Measurements from ENCODE around the gene SORCS2. TPM values are rescaled to one million over a fixed set of nuclear protein-coding genes. Genes with fewer than 3 reads are reported as not detected.

Gene SORCS2
- total RNA-seq, 1 experiment from 2014 or later, result not detected

GRCh38 chr4:7507381-7507780 lies 315.0 kb downstream of the SORCS2 start:
- intact Hi-C loops (cut with micrococcal nuclease; ENCODE audit: unreplicated experiment), result no loop called here
- no TSS peak for BruUV-seq (replicated peaks)
- Mint-ChIP-seq H3K27ac (ENCODE audit: unreplicated experiment) (no peak overlapping the region), H3K4me1 (ENCODE audit: low read depth, unreplicated experiment) (no peaks in the 10 kb centered on the region), H3K27me3 (ENCODE audit: unreplicated experiment) (peaks cover 82% of the 10 kb centered on the region), H3K36me3 (ENCODE audit: insufficient read depth, unreplicated experiment) (no peaks in the 10 kb centered on the region), H3K9me3 (ENCODE audit: low read depth, unreplicated experiment) (no peaks in the 10 kb centered on the region), H3K4me3 (ENCODE audit: low read depth, unreplicated experiment) (no peak overlapping the region)
- no peak for TF ChIP-seq CTCF (IDR thresholded peaks at IDR 0.05; ENCODE audit: unreplicated experiment)
- no peak for DNase-seq
- CTCF ChIA-PET, result no interaction called here

GRCh38 chr4:7510066-7510465 lies 317.7 kb downstream of the SORCS2 start:
- CTCF ChIA-PET, result no interaction called here
- Mint-ChIP-seq H3K4me1 (ENCODE audit: low read depth, unreplicated experiment) (no peaks in the 10 kb centered on the region), H3K36me3 (ENCODE audit: insufficient read depth, unreplicated experiment) (no peaks in the 10 kb centered on the region), H3K27ac (ENCODE audit: unreplicated experiment) (no peak overlapping the region), H3K27me3 (ENCODE audit: unreplicated experiment) (peaks cover 79% of the 10 kb centered on the region), H3K9me3 (ENCODE audit: low read depth, unreplicated experiment) (no peaks in the 10 kb centered on the region), H3K4me3 (ENCODE audit: low read depth, unreplicated experiment) (no peak overlapping the region)
- intact Hi-C loops (cut with micrococcal nuclease; ENCODE audit: unreplicated experiment), result no loop called here
- no TSS peak for BruUV-seq (replicated peaks)
- no peak for TF ChIP-seq CTCF (IDR thresholded peaks at IDR 0.05; ENCODE audit: unreplicated experiment)
- no peak for DNase-seq

GRCh38 chr4:7510538-7510937 lies 318.2 kb downstream of the SORCS2 start:
- no peak for TF ChIP-seq CTCF (IDR thresholded peaks at IDR 0.05; ENCODE audit: unreplicated experiment)
- CTCF ChIA-PET, result no interaction called here
- DNase-seq, result no peak
- no peaks in the 10 kb centered on the region for H3K9me3 Mint-ChIP-seq (ENCODE audit: low read depth, unreplicated experiment)
- no peaks in the 10 kb centered on the region for H3K4me1 Mint-ChIP-seq (ENCODE audit: low read depth, unreplicated experiment)
- H3K27me3 Mint-ChIP-seq (ENCODE audit: unreplicated experiment), result peaks cover 76% of the 10 kb centered on the region
- BruUV-seq (replicated peaks), result no TSS peak
- H3K27ac Mint-ChIP-seq (ENCODE audit: unreplicated experiment), result no peak overlapping the region
- no peak overlapping the region for H3K4me3 Mint-ChIP-seq (ENCODE audit: low read depth, unreplicated experiment)
- no peaks in the 10 kb centered on the region for H3K36me3 Mint-ChIP-seq (ENCODE audit: insufficient read depth, unreplicated experiment)
- intact Hi-C loops (cut with micrococcal nuclease; ENCODE audit: unreplicated experiment), result no loop called here

- CTCF ChIA-PET, result no interaction called here
- no peak for DNase-seq
- Mint-ChIP-seq H3K4me3 (ENCODE audit: low read depth, unreplicated experiment) (no peak overlapping the region), H3K27me3 (ENCODE audit: unreplicated experiment) (peaks cover 84% of the 10 kb centered on the region), H3K36me3 (ENCODE audit: insufficient read depth, unreplicated experiment) (no peaks in the 10 kb centered on the region), H3K9me3 (ENCODE audit: low read depth, unreplicated experiment) (no peaks in the 10 kb centered on the region), H3K27ac (ENCODE audit: unreplicated experiment) (no peak overlapping the region), H3K4me1 (ENCODE audit: low read depth, unreplicated experiment) (no peaks in the 10 kb centered on the region)
- TF ChIP-seq CTCF (IDR thresholded peaks at IDR 0.05; ENCODE audit: unreplicated experiment), result no peak
- intact Hi-C loops (cut with micrococcal nuclease; ENCODE audit: unreplicated experiment), result no loop called here
- BruUV-seq (replicated peaks), result no TSS peak
Observed at GRCh38 chr4:7511525-7511924, 319.2 kb downstream of the SORCS2 start.

- BruUV-seq (replicated peaks), result no TSS peak
- CTCF ChIA-PET, result no interaction called here
Observed at GRCh38 chr4:7512428-7512827, 320.1 kb downstream of the SORCS2 start.

More at GRCh38 chr4:7512428-7512827, 320.1 kb downstream of the SORCS2 start:
- intact Hi-C loops (cut with micrococcal nuclease; ENCODE audit: unreplicated experiment), result no loop called here
- no peak overlapping the region for H3K4me3 Mint-ChIP-seq (ENCODE audit: low read depth, unreplicated experiment)
- TF ChIP-seq CTCF (IDR thresholded peaks at IDR 0.05; ENCODE audit: unreplicated experiment), result no peak
- peaks cover 91% of the 10 kb centered on the region for H3K27me3 Mint-ChIP-seq (ENCODE audit: unreplicated experiment)
- no peak overlapping the region for H3K27ac Mint-ChIP-seq (ENCODE audit: unreplicated experiment)
- no peaks in the 10 kb centered on the region for H3K36me3 Mint-ChIP-seq (ENCODE audit: insufficient read depth, unreplicated experiment)
- no peaks in the 10 kb centered on the region for H3K4me1 Mint-ChIP-seq (ENCODE audit: low read depth, unreplicated experiment)
- no peak for DNase-seq
- no peaks in the 10 kb centered on the region for H3K9me3 Mint-ChIP-seq (ENCODE audit: low read depth, unreplicated experiment)
